OCI-LY3 (cell line): Measurements from ENCODE around the gene TBX21.

Source experiments
- H2AFZ ChIP-seq: fragments of 200-600, 300-600 bp; shearing (Covaris generic); 2 replicates; pipeline ENCODE4 v1.6.0; 2014; ENCODE audit warnings: antibody characterized with exemption, low read depth, low read length
- H3K27ac ChIP-seq: fragments of 200-600, 300-600 bp; sonication (generic); 2 replicates; pipeline ENCODE4 v1.5.1; 2014; ENCODE audit warnings: mild to moderate bottlenecking, low read length, moderate library complexity, mixed read lengths
- H3K27me3 ChIP-seq: fragments of 200-600, 300-600 bp; sonication (generic); 2 replicates; pipeline ENCODE4 v1.6.1; 2014; ENCODE audit warnings: low read depth, low read length, mixed read lengths
- H3K36me3 ChIP-seq: fragments of 200-600, 300-600 bp; sonication (generic); replicated peaks from 2 replicates; pipeline ENCODE3; 2014; ENCODE audit warnings: low read depth, low read length, mixed read lengths
- H3K4me1 ChIP-seq: fragments of 300-600, 200-600 bp; sonication (generic); 2 replicates; pipeline ENCODE4 v1.6.1; 2014; ENCODE audit warnings: low read length, mixed read lengths
- H3K4me2 ChIP-seq: fragments of 200-600, 300-600 bp; sonication (generic); 2 replicates; pipeline ENCODE4 v1.6.1; 2014; ENCODE audit warnings: low read length, mixed read lengths
- H3K4me3 ChIP-seq: fragments of 300-600, 200-600 bp; sonication (generic); 2 replicates; pipeline ENCODE4 v1.5.1; 2014; ENCODE audit warnings: antibody characterized with exemption, mild to moderate bottlenecking, low read length, moderate library complexity
- H3K79me2 ChIP-seq: fragments of 300-600, 200-600 bp; shearing (Covaris generic); 2 replicates; pipeline ENCODE4 v1.6.1; 2014; ENCODE audit warnings: mild to moderate bottlenecking, low read length, mixed read lengths
- H3K9ac ChIP-seq: fragments of 300-600, 200-600 bp; shearing (Covaris generic); 2 replicates; pipeline ENCODE4 v1.6.0; 2014; ENCODE audit warnings: mild to moderate bottlenecking, low read length, moderate library complexity
- H3K9me3 ChIP-seq: fragments of 200-600, 300-600 bp; shearing (Covaris generic); 2 replicates; pipeline ENCODE4 v1.6.1; 2014; ENCODE audit warnings: low read length, mixed read lengths; ENCODE audit not compliant: insufficient read depth
- H4K20me1 ChIP-seq: fragments of 200-600, 300-600 bp; sonication (generic); 2 replicates; pipeline ENCODE4 v1.6.1; 2016; ENCODE audit warnings: low read length, mixed read lengths; ENCODE audit not compliant: insufficient read depth
- CTCF ChIP-seq: fragments of 200-600, 300-600 bp; sonication (generic); IDR thresholded peaks from 2 replicates; pipeline ENCODE4 v1.5.1; 2014; ENCODE audit warnings: antibody characterized with exemption, low read length, low read depth
- EZH2phosphoT487 ChIP-seq: fragments of 200-600 bp; shearing (Covaris generic); IDR thresholded peaks from 2 replicates; pipeline ENCODE4 v1.6.1; 2018; ENCODE audit warnings: antibody characterized with exemption, mixed run types, low read depth

The TBX21 gene

DNA sequence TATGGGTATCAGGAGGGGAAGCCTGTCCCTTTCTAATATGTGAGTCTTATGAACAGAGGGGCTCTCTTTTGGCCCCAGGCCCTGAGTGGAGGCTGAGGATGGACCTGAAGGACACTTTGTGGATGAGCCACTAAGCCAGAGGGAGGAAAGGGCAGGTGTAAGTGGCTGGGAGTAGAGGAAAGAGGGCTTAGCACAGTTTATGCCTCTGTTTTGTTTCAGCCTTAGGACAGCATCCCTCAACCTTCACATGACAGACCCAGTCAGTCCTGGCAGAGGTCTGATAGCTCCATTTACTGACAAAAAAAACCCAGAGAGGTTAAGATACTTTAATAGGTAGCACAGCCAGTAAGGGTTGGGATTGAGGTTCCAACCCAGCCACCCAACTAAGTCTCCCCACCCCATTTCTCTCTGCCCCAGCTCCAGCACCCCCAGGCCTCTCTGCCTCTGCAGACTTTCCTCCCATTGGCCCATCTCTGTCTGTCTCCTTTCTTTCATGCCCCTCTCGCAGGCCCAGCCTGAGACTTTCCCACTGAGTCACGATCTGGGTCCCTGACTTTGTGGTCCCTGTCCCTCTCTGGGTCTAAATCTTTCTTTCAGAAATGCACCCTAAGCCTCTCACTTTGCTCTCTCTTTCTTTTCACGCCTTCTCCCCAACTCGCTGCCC lies 4.7 kb upstream of the TBX21 start:
- H3K36me3 ChIP-seq: no peaks in the 10 kb centered on the region
- H3K9ac ChIP-seq: no peak overlapping the region
- H3K9me3 ChIP-seq: no peaks in the 10 kb centered on the region
- TF ChIP-seq CTCF: no peak
- TF ChIP-seq EZH2phosphoT487: no peak
- H3K4me2 ChIP-seq: no peak overlapping the region
- H3K4me3 ChIP-seq: no peak overlapping the region
- H3K4me1 ChIP-seq: no peaks in the 10 kb centered on the region
- H4K20me1 ChIP-seq: 0 out of 2 replicates have a peak, but pooled peaks cover 5% of the 10 kb centered on the region
- H3K79me2 ChIP-seq: no peaks in the 10 kb centered on the region
- H2AFZ ChIP-seq: no peak overlapping the region
- no peak overlapping the region for H3K27ac ChIP-seq
- peaks cover 88% of the 10 kb centered on the region for H3K27me3 ChIP-seq

DNA sequence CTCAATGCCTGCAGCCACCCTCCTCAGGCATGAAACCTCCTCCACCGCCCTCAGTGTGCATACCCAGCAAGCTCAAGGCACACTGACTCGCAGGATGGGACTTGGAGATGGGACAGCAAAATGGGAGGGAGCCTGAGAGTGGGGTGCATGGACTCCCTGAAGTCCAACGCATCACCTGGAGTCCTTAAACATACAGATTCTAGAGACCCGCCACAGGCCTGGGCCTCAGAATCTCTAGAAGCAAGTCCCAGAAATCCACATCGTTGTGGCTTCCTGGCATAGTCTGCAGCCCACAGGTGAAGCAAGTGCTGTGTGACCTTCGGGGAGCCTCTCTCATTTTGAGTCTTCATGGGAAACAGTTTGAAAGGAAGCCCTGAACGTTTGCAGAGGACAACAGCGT lies 3.6 kb upstream of the TBX21 start:
- Histone ChIP-seq H2AFZ (no peak overlapping the region), H3K4me3 (no peak overlapping the region), H3K4me2 (no peak overlapping the region), H3K9me3 (no peaks in the 10 kb centered on the region), H3K36me3 (no peaks in the 10 kb centered on the region), H3K4me1 (no peaks in the 10 kb centered on the region), H3K9ac (no peak overlapping the region), H3K79me2 (no peaks in the 10 kb centered on the region), H3K27me3 (peaks cover 84% of the 10 kb centered on the region), H3K27ac (no peak overlapping the region), H4K20me1 (0 out of 2 replicates have a peak, but pooled peaks cover 2% of the 10 kb centered on the region)
- TF ChIP-seq EZH2phosphoT487: no peak

DNA sequence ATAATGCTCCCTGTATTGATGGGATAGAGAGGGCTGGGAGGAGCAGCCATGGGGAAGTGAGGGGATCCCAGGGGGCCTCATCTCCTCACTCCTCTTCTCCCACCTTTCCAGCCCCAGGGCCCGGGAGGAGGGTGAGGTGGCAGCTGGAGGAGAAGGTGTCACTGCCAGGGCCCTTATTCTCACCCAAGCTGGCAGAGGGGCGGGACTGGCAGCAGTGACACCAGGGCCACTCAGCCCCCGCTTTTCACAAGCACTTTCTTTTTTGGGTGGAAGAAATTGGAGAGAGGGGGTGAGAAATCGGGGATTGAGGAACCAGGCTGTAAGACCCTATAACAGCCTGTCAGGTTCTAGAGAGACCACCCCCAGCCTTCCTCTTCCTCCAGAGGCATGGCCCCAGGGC lies 2.4 kb upstream of the TBX21 start:
- H2AFZ ChIP-seq: no peak overlapping the region
- no peak overlapping the region for H3K4me2 ChIP-seq

DNA sequence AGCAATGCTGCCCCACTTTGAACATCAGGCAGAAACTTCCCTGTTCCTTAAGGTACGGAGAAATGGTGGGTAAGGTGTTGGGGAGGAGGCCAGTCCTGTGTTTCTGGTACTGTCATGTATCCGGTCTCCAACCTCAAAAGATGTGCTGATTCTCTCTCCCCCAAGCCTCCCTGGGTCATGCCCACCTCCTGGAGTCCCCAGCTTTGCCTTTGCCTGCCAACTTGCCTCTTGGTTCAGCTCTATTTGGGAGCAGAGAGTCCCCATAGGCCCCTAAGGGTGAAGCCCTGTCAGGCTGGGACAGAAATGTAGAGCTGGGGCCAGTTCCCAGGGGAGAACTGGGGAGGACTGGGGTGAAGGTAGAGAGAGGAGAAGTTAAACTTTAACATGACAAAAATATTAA lies 1.6 kb upstream of the TBX21 start:
- H3K4me2 ChIP-seq: no peak overlapping the region
- no peaks in the 10 kb centered on the region for H3K36me3 ChIP-seq
- no peak overlapping the region for H3K4me3 ChIP-seq
- H3K4me1 ChIP-seq: peaks cover 10% of the 10 kb centered on the region
- H3K27me3 ChIP-seq: peaks cover 65% of the 10 kb centered on the region
- H3K9me3 ChIP-seq: no peaks in the 10 kb centered on the region
- no peak overlapping the region for H2AFZ ChIP-seq
- H4K20me1 ChIP-seq: no peaks in the 10 kb centered on the region
- no peak for TF ChIP-seq CTCF
- TF ChIP-seq EZH2phosphoT487: no peak
- H3K9ac ChIP-seq: no peak overlapping the region
- no peak overlapping the region for H3K27ac ChIP-seq
- no peaks in the 10 kb centered on the region for H3K79me2 ChIP-seq

More for the DNA sequence above, 2.4 kb upstream of the TBX21 start:
- Histone ChIP-seq H3K36me3 (no peaks in the 10 kb centered on the region), H4K20me1 (no peaks in the 10 kb centered on the region), H3K79me2 (no peaks in the 10 kb centered on the region), H3K27me3 (peaks cover 72% of the 10 kb centered on the region), H3K9ac (no peak overlapping the region), H3K27ac (no peak overlapping the region), H3K4me3 (no peak overlapping the region), H3K4me1 (peaks cover 7% of the 10 kb centered on the region), H3K9me3 (no peaks in the 10 kb centered on the region)
- TF ChIP-seq CTCF: no peak
- no peak for TF ChIP-seq EZH2phosphoT487
